Endothelial cell of hepatic sinusoid (primary cell): ENCODE measurements around the gene CSNK1D.

ENCODE experiments used
- in situ Hi-C: cut with HindIII; loops from 2 replicates; pipeline ENCODE4 v1.10.0; 2017; ENCODE audit warnings: low sequenced_read_pairs

Gene CSNK1D

GRCh38 chr17:82297280-82297713 is 23.8 kb upstream of the CSNK1D start:
- in situ Hi-C loops, result no loop called here

- in situ Hi-C loops, result no loop called here
Measured at GRCh38 chr17:82296511-82297279, 23.2 kb upstream of the CSNK1D start.

DNA sequence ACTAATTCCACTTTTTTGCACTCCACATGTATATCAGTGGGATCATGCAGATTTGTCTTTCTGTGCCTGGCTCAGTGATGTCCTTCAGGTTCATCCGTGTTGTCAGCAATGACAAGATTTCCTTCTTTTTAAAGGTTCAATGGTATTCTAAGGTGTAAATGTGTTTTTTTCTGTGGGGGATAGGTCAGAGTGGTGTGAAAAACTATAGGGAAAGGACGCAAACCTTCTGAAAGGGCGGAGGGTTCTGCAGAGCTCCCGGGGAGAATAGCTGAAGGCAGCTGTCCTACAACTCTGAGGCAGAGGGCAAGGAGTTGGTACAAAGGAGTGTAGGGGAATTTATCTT is 21.9 kb upstream of the CSNK1D start:
- in situ Hi-C loops, result no loop called here

DNA sequence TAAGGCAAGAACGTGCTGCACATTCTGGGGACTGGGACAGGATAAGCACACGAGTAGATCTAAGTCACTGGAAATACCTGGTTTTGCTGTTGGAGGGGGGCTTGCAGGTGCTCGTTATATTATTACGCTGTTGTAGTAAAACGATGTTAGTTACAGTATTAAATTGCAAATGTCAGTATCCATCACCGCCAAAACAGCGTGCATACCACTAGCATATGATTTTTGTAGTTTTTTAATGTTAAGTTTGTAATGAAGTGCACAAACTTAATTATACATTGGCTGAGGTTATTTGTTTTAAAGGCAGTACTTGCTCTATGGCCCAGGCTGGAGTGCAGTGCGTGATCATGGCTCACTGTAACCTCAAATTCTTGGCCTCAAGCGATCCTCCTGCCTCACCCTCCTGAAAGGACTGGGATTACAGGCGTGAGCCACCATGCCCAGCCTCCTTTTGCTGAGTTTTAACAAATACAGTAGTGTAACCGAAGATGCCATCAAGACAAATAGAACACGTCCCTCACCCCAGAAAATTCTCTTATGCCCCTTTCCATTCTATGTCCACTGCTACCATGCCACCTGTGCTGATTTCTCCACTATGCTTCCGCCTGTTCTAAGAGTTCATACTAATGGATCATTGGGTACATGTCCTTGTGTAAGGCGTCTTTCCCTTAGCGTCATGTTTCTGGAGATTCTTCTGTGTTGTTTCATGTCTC is 20.7 kb upstream of the CSNK1D start:
- in situ Hi-C loops, result no loop called here

GRCh38 chr17:82292251-82293154 is 19.0 kb upstream of the CSNK1D start:
- in situ Hi-C loops, result no loop called here

GRCh38 chr17:82291582-82292250 is 18.2 kb upstream of the CSNK1D start:
- in situ Hi-C loops, result no loop called here

GRCh38 chr17:82287868-82288801 is 14.6 kb upstream of the CSNK1D start:
- in situ Hi-C loops, result no loop called here

GRCh38 chr17:82287013-82287867 is 13.7 kb upstream of the CSNK1D start:
- in situ Hi-C loops, result no loop called here

DNA sequence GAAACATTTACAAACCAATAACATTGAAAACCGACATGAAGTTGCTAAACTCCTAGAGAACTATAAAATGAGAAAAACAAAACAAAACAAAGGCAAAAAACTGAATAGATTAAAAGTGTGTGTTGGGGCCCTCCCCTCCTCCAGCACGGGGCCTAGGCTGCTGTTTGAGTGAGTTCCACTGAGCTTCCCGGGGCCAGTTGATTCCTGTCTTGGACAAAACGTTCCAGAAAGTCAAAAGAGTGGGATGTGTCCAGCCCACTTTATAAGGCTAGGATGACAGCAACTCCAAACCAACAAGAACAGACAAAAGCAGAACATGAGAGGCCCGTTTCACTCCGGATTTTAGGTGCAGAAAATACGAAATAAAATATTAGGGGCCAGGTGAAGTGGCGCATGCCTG is 11.6 kb upstream of the CSNK1D start:
- in situ Hi-C loops, result no loop called here

- in situ Hi-C loops, result no loop called here
Measured at GRCh38 chr17:82283208-82283749, 9.8 kb upstream of the CSNK1D start.

DNA sequence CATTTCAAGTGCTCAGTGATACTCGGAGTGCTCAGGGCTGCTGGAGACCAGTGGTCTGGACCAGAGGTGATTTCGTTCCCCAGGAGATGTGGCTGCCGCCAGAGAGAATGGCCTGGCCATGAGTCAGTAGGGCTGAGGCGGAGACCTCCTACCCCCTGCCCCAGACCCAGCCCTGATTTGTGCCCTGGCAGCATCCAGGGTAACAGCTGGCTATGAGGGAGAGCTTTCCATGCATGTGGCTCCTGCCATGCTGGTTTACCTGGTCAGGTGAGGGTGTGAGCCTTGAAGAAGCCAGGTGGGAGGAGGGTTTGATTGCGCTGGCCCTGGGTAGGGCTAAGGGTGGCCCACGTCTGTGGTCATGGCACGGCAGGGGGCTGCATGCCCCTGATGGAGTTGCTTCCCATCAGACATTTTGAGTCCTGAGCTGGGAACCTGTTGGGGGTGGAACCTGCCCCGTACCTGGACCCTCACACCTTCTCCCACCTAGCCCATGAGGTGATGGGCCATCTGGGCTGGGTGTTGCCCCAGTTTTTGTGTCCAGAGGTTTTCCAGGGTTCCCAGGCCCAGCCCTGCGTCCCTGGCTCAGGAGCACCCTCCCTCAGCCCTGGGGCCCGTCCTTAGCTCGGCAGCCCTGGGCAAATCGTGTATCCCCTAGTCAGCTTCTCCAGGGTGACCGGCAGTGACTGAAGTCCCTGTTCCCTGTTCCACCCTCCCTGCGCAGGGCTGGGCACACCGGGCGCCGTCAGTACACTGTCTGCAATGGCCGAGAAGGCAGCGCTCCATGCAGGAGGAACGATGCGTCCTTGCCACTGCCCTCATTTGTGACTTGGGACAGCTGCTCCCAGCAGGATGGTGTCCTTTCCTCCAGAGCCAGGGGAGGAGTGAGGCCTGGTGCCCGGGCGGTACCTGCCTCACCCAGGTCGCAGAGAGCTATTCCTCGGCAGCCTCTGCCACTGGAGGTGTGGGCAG is 9.0 kb upstream of the CSNK1D start:
- in situ Hi-C loops, result no loop called here

DNA sequence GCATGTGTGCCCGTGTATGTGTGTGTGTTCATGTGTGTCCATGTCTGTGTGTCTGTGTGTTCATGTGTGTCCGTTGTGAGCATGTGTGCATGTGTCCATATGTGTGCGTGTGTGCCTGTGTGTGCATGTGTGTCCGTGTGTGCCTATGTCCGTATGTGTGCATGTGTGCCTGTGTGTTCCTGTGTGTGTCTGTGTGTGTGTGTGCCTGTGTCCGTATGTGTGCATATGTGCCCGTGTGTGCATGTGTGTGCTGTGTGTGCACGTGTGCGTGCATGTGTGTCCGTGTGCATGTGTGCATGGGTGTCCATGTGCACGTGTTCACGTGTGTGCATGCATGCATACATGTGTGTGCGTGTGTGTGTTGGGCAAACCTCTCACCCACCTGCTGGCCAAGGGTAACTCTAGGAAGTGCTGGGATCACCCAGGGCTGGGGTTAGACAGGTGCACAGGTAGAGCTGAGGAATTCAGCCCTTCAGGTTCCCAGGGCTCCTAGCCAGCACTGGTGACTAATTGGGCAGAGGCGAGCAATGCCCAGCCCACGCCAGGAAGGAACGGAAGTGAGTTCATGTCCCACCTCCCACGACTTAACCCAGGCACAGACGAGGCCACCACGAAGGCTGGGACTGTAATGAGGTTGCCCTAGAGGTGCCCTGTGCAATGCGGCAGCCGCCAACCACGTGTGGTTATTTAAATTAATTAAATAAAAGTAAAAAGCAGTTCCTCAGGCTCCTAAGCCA is 8.2 kb upstream of the CSNK1D start:
- in situ Hi-C loops, result no loop called here

- in situ Hi-C loops, result no loop called here
Measured at GRCh38 chr17:82281076-82281475, 7.6 kb upstream of the CSNK1D start.

- in situ Hi-C loops, result no loop called here
Measured at GRCh38 chr17:82280537-82280936, 7.0 kb upstream of the CSNK1D start.

DNA sequence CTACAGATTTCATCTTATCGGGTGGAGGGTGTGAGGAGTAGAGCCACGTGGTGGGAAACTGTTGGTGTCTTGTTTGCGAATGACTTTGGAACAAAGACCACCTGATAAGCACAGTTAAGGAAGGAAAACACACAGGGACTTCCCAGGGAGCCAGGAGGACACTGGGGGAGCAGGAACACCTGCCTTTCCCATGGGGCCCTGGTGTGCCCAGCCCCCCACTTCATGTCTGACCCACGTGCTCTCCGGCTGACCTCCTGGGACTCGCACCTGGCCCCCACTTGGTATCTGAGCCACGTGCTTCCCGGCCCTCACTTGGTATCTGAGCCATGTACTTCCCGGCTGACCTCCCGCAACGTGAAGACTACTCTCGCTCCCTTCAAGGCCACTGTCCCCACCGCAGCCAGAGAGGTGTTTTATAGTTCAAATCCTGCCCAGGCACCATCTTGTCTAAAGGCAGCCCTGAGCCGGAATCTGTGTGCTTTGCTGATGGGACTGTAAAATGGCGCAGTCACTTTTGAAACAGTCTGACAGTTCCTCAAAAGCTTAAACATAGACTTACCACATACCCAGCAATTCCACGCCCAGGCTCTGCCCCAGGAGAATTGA is 5.4 kb upstream of the CSNK1D start:
- in situ Hi-C loops, result loop anchor here (5.0 to 10.0 kb wide), 3 partner anchors 68 to 244 kb away; partner anchors contain the start of genes DCXR, HEXD, OGFOD3 and RAC3

- in situ Hi-C loops, result loop anchor here (5.0 to 10.0 kb wide), 3 partner anchors 69 to 244 kb away; partner anchors contain the start of genes DCXR, HEXD, OGFOD3 and RAC3
Measured at GRCh38 chr17:82278308-82278707, 4.8 kb upstream of the CSNK1D start.
